HEK293T (cell line): Measurements from ENCODE around the gene PHLPP1.

Experiments
- CTCF ChIA-PET: fragments of 350-600 bp; formaldehyde crosslinking; extraction: SDS; loops from one replicate; lab custom pipeline; 2021; ENCODE audit warnings: antibody characterized with exemption, inconsistent platforms; lab: Yijun Ruan, JAX
- POLR2A ChIA-PET: fragments of 350-600 bp; formaldehyde crosslinking; extraction: SDS; loops from one replicate; lab custom pipeline; 2020; ENCODE audit warnings: antibody characterized with exemption, inconsistent platforms; lab: Yijun Ruan, JAX
- DNase-seq: peaks from one replicate; pipeline ENCODE4 v3.0.0; 2012; ENCODE audit warnings: mixed read lengths; ENCODE audit errors: extremely low spot score
- ARNT ChIP-seq: fragments of 450-650 bp; IDR thresholded peaks from 2 replicates; pipeline ENCODE4 v1.6.1; 2017; ENCODE audit warnings: mild to moderate bottlenecking
- BHLHE40 ChIP-seq: fragments of 450-650 bp; IDR thresholded peaks from 2 replicates; pipeline ENCODE4 v1.6.1; 2016; ENCODE audit warnings: mild to moderate bottlenecking, moderate library complexity, borderline replicate concordance
- CTBP1 ChIP-seq: fragments of 450-650 bp; IDR thresholded peaks from 2 replicates; pipeline ENCODE4 v1.6.1; 2016; ENCODE audit warnings: borderline replicate concordance
- ELF4 ChIP-seq: fragments of 450-650 bp; IDR thresholded peaks from 2 replicates; pipeline ENCODE4 v1.6.1; 2017; ENCODE audit warnings: antibody characterized with exemption
- FOXA1 ChIP-seq: fragments of 450-650 bp; IDR thresholded peaks from 2 replicates; pipeline ENCODE4 v1.6.1; 2016; ENCODE audit warnings: mild to moderate bottlenecking
- FOXK2 ChIP-seq: fragments of 450-650 bp; IDR thresholded peaks from 2 replicates; pipeline ENCODE4 v1.6.1; 2016; ENCODE audit warnings: mild to moderate bottlenecking
- FOXM1 ChIP-seq: fragments of 450-650 bp; IDR thresholded peaks from 2 replicates; pipeline ENCODE4 v1.6.1; 2017; ENCODE audit warnings: mild to moderate bottlenecking, borderline replicate concordance
- HDGF ChIP-seq: fragments of 450-650 bp; IDR thresholded peaks from 2 replicates; pipeline ENCODE4 v1.6.1; 2017; ENCODE audit warnings: antibody characterized with exemption, borderline replicate concordance
- L3MBTL2 ChIP-seq: fragments of 450-650 bp; conservative IDR thresholded peaks from 2 replicates; pipeline ENCODE4 v1.6.1; 2016; ENCODE audit warnings: mild to moderate bottlenecking
- LEF1 ChIP-seq: fragments of 450-650 bp; IDR thresholded peaks from 2 replicates; pipeline ENCODE4 v1.6.1; 2017; ENCODE audit warnings: mild to moderate bottlenecking, borderline replicate concordance
- NFRKB ChIP-seq: fragments of 450-650 bp; IDR thresholded peaks from 2 replicates; pipeline ENCODE4 v1.6.1; 2016; ENCODE audit warnings: mild to moderate bottlenecking, moderate library complexity
- PKNOX1 ChIP-seq: fragments of 450-650 bp; IDR thresholded peaks from 2 replicates; pipeline ENCODE4 v1.6.1; 2016
- SP1 ChIP-seq: fragments of 450-650 bp; IDR thresholded peaks from 2 replicates; pipeline ENCODE4 v1.6.1; 2017
- SUZ12 ChIP-seq: fragments of 450-650 bp; IDR thresholded peaks from 2 replicates; pipeline ENCODE4 v1.6.1; 2016; ENCODE audit warnings: mild to moderate bottlenecking
- TARDBP ChIP-seq: fragments of 450-650 bp; IDR thresholded peaks from 2 replicates; pipeline ENCODE4 v1.6.1; 2016
- ZNF384 ChIP-seq: fragments of 450-650 bp; IDR thresholded peaks from 2 replicates; pipeline ENCODE4 v1.6.1; 2016

The PHLPP1 gene

DNA sequence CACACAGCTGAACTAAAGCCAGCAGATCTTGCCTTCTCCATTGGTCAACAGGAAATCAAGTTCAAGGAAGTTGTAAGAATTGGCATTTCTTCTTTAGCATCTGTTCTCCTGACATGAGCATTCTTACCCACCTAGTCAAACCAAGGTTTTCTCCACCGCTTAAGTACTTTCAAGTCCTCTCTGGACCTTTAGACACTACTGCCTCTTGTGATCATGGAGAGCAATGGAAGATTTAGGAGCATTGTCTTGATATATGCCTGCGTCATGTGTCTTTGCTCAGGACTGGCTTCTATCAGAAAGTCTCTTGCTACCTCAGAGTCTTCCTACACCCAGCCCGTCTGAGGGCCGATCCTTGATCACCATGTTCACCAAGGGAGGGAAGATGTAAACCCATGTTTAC is 262.2 kb downstream of the PHLPP1 start:
- ChIA-PET CTCF (no interaction called here), POLR2A (no interaction called here)
- no peak for DNase-seq
- TF ChIP-seq ARNT: no peak
- TF ChIP-seq PKNOX1: no peak
- no peak for TF ChIP-seq FOXA1
- TF ChIP-seq ELF4: no peak
- TF ChIP-seq BHLHE40: no peak
- TF ChIP-seq LEF1: no peak
- no peak for TF ChIP-seq SP1

DNA sequence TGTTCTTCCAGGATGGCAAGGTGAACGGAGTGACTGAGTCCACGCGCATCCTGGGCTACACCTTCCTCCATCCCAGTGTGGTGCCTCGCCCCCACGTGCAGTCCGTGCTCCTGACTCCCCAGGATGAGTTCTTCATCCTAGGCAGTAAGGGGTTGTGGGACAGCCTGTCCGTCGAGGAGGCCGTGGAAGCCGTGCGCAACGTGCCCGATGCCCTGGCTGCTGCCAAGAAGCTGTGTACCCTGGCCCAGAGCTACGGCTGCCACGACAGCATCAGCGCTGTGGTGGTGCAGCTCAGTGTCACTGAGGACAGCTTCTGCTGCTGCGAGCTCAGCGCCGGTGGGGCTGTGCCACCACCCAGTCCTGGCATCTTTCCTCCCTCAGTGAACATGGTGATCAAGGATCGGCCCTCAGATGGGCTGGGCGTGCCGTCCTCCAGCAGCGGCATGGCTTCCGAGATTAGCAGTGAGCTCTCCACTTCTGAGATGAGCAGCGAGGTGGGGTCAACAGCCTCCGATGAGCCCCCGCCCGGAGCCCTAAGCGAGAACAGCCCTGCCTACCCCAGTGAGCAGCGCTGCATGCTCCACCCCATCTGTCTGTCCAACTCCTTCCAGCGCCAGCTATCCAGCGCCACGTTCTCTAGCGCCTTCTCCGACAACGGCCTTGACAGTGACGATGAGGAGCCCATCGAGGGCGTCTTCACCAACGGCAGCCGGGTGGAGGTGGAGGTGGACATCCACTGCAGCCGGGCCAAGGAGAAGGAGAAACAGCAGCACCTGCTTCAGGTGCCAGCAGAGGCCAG is 263.1 kb downstream of the PHLPP1 start:
- POLR2A ChIA-PET: no interaction called here
- TF ChIP-seq PKNOX1 (no peak), ZNF384 (no peak), FOXK2 (no peak), L3MBTL2 (no peak), ARNT (no peak), HDGF (no peak), FOXM1 (no peak), SP1 (no peak), TARDBP (no peak), SUZ12 (no peak)
- CTCF ChIA-PET: no interaction called here
- DNase-seq: no peak

DNA sequence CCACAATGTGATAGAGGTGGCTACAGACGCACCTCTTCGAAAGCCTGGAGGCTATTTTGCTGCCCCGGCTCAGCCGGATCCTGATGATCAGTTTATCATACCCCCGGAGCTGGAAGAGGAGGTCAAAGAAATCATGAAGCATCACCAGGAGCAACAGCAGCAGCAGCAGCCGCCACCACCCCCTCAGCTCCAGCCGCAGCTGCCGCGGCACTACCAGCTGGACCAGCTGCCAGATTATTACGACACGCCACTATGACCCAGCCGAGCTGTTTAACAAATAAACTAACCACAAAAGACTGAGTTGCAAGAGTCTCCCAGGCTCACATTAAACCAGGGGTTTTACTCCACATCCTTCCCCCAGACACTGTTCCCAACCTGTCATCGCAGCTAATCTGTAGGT is 263.8 kb downstream of the PHLPP1 start:
- ChIA-PET POLR2A (no interaction called here), CTCF (no interaction called here)
- TF ChIP-seq LEF1 (no peak), ELF4 (no peak), BHLHE40 (no peak), TARDBP (no peak), SP1 (no peak), ZNF384 (no peak), PKNOX1 (no peak), NFRKB (no peak), SUZ12 (no peak), CTBP1 (no peak), FOXA1 (no peak), FOXM1 (no peak), FOXK2 (no peak), L3MBTL2 (no peak), HDGF (no peak)
- no peak for DNase-seq

GRCh38 chr18:62979900-62980299 is 264.6 kb downstream of the PHLPP1 start:
- DNase-seq: no peak

GRCh38 chr18:62981566-62981965 is 266.2 kb downstream of the PHLPP1 start:
- POLR2A ChIA-PET: interaction anchor here (1.5 kb wide), 1 partner anchor 267 kb away, joined by 3 read pairs; no protein-coding TSS in a partner anchor
- DNase-seq: no peak
- TF ChIP-seq SP1 (no peak), HDGF (no peak), NFRKB (no peak), FOXM1 (no peak), ELF4 (no peak), ZNF384 (no peak), TARDBP (no peak), SUZ12 (no peak), FOXA1 (no peak), CTBP1 (no peak), FOXK2 (no peak), LEF1 (no peak)
- CTCF ChIA-PET: interaction anchor here (0.6 to 2.1 kb wide), 3 partner anchors 77 to 395 kb away, joined by 3 to 14 read pairs (median 3); no protein-coding TSS in a partner anchor

More at GRCh38 chr18:62979900-62980299, 264.6 kb downstream of the PHLPP1 start:
- CTCF ChIA-PET: interaction anchor here (0.7 kb wide), 1 partner anchor 20 kb away, joined by 7 read pairs; no protein-coding TSS in a partner anchor
- POLR2A ChIA-PET: interaction anchor here (0.6 kb wide), 1 partner anchor 269 kb away, joined by 3 read pairs; no protein-coding TSS in a partner anchor
- TF ChIP-seq ZNF384 (no peak), PKNOX1 (no peak), NFRKB (no peak), ELF4 (no peak), L3MBTL2 (no peak), FOXK2 (no peak), LEF1 (no peak), ARNT (no peak), BHLHE40 (no peak), FOXM1 (no peak), HDGF (no peak), CTBP1 (no peak), TARDBP (no peak)
